Endothelial cell of umbilical vein (primary cell): ENCODE measurements around the gene RBM33.

Source experiments
- CTCF ChIP-seq, 2 donors: IDR thresholded peaks; 1 replicate in 1 of 2; 2 replicates in 1 of 2; pipeline ENCODE4 v1.5.1; 2011; ENCODE audit warnings: low read length in 2 of 2, mild to moderate bottlenecking in 2 of 2, moderate library complexity in 2 of 2, control low read depth in 1 of 2, inconsistent platforms in 1 of 2, low read depth in 1 of 2; ENCODE audit not compliant: insufficient read depth in 1 of 2; ENCODE audit errors: extremely low read depth in 1 of 2
- EZH2 ChIP-seq: IDR thresholded peaks from 2 replicates; pipeline ENCODE4 v1.6.1; 2012; ENCODE audit warnings: borderline replicate concordance, low read depth, mild to moderate bottlenecking, moderate library complexity, low read length, inconsistent platforms; ENCODE audit not compliant: severe bottlenecking
- POLR2A ChIP-seq: IDR thresholded peaks from 2 replicates; pipeline ENCODE4 v1.6.1; 2012; ENCODE audit warnings: low read depth, mild to moderate bottlenecking, control low read depth, low read length

GRCh38 chr7:155681663-155682062, 37.2 kb downstream of the RBM33 start:
- TF ChIP-seq CTCF (IDR thresholded peaks at IDR 0.05; ENCODE audit: extremely low read depth in 1 of 2, insufficient read depth in 1 of 2, low read depth in 1 of 2, low read length in 2 of 2), result no peak
- no peak for TF ChIP-seq EZH2
- TF ChIP-seq POLR2A, result no peak
